NCI-H510A (cell line): ENCODE measurements around the gene FXYD2.
A peak's percentile ranks its signal among the peaks of the same experiment; 100 is the strongest.
"Not testable (repeated sequence)": the region's sequence is repeated elsewhere in the genome, so short reads cannot be mapped to it uniquely, and the experiment has no call there.

Experiments used
- DNase-seq: peaks from one replicate; lab custom pipeline; 2025; lab: John Stamatoyannopoulos, UW

The FXYD2 gene

DNA sequence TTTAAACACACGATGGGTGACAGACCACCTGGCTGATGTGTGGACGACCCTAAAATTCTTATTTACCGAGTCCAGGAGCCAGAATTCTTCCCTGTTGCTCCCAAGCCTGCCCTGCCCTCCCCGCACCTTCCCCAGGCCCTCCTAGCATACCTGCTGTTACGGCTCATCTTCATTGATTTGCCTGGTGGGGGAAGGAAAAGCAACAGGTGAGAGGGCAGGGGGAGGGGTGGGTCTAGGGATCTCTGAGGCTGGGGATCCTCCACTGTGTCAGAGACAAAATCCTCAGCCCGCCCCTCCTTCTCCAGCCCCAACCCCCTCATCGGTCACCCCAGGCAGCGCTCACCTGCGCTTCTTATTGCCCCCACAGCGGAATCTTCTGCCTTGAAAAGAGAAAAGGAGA, 4.0 kb downstream of the FXYD2 start:
- DNase-seq, result no peak

GRCh38 chr11:117820071-117820470, 4.5 kb downstream of the FXYD2 start:
- DNase-seq, result peak; percentile 86

- DNase-seq, result peak; percentile 66
Measured at GRCh38 chr11:117819096-117820040, 5.2 kb downstream of the FXYD2 start.

GRCh38 chr11:117818041-117818873, 6.3 kb downstream of the FXYD2 start:
- no peak for DNase-seq

DNA sequence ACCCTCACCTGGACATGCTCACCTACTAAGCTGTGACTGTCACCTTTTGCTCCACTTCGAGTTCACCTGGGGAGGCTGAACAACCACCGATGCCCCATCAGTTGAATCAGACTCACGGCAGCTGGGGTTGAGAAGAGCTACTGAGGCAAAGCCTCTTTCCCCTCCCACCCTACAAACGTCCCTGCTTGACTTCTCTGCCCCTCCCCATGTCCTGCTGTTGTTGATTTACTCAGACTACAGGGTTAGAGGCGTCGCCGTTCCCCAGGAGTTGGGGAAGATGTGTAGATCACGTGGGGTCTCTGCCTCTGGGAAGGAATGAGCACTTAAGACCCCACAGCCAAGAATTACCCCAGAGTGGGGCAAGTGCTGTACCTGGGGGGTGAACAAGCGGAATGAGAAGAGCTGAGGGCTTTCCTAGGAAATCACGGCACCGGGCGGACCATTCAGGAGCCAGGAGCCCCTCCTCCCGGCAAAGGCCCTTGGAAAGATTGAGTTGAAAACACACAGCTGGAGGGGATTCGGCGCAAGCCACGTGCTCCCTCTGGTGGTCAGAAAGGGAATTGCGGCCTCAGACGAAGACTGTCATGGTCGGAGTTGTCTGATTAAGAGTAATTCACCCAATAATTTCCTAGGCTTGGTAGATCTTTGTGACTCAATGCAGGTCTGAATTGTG, 7.0 kb downstream of the FXYD2 start:
- DNase-seq, result peak; percentile 59

DNA sequence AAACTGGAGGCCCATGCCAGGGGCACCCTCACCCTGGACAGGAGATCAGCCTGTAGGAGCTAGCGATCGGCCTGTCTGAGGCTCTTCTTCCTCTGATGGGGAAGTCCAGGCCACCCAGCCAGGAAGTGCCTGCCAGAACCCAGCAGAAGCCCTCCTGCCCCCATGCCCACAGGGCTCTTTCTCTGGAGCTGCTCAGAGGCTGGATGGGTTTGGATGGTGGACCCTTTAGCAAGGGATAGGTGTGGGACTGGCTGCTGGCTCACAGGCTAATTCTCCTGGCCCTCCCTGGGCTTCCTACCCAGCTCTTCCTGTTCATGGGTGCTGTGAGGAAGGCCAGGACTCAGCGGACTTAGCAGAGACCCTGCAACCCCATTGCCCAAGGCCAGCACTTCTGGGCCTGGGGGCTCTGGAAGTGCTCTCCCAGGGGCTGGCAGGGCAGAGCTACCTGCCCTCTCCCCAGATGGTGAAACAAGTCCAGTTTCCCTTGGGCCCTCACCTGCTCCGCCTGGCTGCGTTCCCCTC, 7.6 kb downstream of the FXYD2 start:
- no peak for DNase-seq

GRCh38 chr11:117816151-117816741, 8.3 kb downstream of the FXYD2 start:
- DNase-seq, result no peak

DNA sequence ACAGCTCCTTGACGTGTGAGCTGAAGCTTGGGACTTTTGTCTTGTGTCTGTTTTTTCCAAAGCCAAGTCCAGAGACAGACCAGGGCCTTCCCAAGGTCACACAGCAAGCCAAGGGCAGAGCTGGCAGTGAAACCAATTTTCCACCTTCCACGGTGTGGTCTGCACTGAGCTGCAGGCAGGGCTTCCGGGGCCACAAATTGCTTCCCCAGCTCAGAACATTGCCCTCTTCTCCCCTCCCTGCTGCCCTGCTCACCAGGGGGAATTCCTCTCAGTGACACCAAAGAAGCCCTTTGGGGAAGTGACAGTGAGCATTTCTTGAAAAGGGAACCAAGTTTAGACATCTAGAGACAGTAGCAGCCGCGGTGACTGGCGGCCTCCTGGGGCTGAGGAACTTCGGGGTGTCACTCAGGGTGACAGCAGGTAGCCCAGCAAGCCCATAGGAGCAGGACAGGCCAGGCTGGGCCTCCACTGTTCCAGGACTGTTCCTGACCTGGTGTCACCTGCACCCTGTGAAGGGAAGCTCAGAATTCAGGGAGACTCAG, 9.2 kb downstream of the FXYD2 start:
- DNase-seq, result no peak

GRCh38 chr11:117814766-117815261, 9.7 kb downstream of the FXYD2 start:
- DNase-seq, result peak; percentile 71

- no peak for DNase-seq
Measured at GRCh38 chr11:117814204-117814765, 10.3 kb downstream of the FXYD2 start.

DNA sequence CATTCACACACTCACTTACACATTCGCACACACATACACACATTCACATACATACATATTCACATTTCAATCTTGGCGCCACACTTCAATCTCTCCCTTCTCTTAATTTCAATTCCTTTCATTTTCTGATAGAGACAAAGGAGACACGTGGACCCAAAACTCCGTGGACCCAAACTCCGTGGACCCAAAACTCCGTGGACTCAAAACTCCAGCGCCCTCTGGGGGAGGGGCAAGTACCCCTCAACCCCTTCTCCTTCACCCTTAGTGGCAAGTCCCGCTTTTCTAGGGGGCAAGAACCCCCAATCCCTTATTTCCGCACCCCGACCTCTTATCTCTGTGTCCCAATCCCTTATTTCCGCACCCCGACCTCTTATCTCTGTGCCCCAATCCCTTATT, 14.5 kb downstream of the FXYD2 start:
- DNase-seq, result not testable (repeated sequence)

GRCh38 chr11:117809236-117810055, 15.1 kb downstream of the FXYD2 start:
- DNase-seq, result peak; percentile 80

DNA sequence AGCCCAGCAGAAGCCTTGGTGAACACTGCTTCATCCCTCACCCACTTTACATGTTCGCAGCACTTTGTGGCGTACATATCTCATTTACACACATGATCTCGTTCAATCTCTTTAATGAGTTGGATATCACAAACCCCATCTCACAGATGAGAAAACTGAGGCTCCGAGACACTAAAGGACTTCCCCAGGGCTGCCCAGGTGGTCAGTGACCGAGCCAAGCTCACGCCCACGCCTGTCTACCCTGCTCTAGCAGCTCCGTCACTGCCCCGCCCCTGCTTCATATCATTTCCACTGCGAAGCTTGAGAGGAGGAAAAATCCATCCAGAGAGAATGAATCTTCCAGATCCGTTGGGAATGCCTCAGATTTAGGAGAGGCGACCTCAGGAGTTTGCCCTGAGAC, 15.8 kb downstream of the FXYD2 start:
- DNase-seq, result no peak

DNA sequence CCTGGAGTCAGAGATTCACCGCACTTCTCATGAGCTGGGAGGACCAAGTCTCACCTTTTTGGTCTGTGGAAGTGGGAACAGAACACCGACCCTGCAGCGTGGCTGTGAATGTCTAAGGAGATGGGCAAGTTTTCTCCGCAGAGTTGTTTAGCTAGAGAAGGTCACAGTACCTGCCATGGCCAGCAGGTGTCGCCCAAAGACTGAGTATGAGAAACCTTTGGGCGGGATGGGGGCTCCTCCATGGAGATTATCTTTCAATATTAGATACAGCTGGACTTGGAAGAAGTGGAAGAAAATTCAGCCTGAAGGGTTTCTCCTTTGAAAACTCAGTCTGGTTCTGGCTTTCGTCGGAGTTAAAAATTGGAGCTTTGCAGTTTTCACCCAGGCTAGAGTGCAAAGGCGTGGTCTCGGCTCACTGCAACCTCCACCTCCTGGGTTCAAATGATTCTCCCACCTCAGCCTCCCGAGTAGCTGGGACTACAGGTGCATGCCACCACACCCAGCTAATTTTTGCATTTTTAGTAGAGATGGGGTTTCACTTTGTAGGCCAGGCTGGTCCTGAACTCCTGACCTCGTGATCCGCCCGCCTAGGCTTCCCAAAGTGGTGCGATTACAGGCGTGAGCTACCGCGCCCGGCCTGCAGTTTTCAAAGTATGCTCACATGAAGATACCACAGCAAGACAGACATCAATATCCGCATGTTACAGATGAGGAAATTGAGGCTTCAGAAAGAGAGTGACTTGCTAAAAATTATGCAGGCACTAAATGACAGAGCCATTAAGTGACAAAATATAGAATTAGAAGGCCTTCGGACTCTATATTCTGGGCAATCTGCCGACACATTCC, 16.8 kb downstream of the FXYD2 start:
- DNase-seq, result no peak

- DNase-seq, result no peak
Measured at GRCh38 chr11:117806846-117807245, 17.7 kb downstream of the FXYD2 start.

DNA sequence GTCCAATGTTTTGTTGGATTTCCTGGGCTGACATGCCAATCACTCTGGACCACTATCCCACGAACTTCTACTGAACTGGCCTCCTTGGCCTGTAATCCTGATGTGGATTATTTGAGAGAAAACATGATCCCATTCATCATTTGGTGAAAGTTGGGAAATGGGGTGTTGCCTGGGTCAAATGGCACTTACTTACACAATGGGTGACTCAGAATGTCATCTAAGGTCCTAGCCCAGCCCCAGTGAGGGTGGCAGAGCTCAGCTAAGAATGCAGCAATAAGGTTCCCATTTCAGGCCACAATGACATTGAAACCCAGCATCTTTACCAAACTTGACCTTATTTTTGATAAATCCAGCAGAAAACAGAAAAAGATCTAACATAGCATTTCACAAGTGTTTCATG, 19.5 kb downstream of the FXYD2 start:
- DNase-seq, result no peak

DNA sequence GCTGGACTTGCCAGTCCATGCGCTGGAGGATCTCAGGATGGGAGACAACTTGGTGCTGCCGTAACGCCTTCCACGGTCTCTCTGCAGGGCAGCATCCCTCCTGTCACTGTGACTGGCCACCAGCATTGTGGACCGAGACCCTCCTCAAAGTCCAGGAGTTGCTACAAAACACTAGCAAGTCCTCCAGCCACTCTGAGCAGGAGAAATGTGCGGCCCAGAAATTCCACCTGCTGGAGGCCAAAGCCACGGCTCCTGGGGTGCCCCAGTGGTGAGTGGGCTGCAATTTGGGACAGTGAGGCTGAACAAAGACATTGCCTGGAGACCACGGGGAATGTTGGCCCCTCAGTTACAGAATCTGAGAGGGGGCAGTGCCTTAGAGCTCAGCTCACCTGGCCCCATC, 20.6 kb downstream of the FXYD2 start:
- no peak for DNase-seq

DNA sequence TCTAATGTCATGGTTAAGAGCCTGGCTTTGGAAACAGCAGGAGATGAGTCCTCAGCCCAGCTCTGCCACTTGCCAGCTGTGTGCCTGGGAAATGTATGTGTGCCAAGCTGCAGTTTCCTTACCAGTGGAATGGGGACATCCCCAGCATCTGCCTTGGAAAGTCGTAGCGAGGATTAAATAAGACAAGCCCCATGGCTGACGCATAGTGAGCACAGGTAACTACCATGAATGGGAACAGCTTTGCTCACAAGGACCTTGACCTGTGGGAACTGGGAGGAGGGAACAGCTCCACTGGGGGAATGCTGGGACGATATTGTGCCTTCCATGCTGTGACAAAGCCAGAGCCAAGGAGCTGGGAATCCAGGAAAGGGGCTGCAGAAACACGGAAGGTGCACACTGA, 24.9 kb downstream of the FXYD2 start:
- no peak for DNase-seq

DNA sequence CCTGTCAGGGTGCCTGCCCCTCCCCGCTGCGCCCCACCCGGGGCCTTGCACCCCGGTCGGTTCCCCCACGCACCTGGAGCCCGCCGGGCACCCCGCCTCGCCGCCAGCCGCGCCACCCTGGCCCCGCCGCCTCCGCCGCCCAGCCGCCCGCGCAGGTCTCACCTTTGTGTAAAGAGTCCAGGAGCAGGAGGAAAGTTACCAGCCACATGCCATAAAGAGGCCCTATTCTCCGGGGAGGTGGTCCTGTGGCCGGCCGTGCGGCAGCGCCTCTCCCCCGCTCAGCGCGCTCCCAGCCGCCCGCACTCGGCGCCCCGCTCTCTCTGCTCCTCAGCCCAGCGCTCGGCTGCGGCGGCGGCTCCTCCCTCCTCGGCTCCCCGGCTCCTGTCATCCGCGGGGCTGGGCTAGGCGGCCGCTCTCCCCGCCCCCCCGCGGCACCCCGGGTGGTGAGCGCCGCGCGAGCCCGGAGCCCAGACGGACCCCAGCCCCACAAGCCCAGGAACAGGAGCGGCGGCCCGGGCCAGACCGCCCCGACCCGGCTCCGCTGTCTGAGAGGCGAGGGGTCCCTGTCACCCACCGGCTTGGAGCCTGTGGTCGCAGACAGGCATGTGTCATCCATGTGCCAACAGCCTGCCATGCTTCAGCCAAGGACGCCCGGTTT, 27.5 kb downstream of the FXYD2 start, which contains the start of gene DSCAML1:
DSCAML1 (minus strand) TSS at position 345 of the 658 bp plus-strand sequence; CDS start at position 208, 137 bp downstream.
- DNase-seq, result no peak
